HG03196 (cell line): Measurements from ENCODE around the gene GAGE1.
"Not testable (repeated sequence)": the region's sequence is repeated elsewhere in the genome, so short reads cannot be mapped to it uniquely, and the experiment has no call there.

Experiments used
- ATAC-seq: cut with Tn5 transposase; IDR thresholded peaks from one replicate; pipeline ENCODE4 v1.9.1; 2021; ENCODE audit not compliant: unreplicated experiment

GAGE1 gene

GRCh38 chrX:49598720-49599119 is at the start of gene GAGE1:
Gene GAGE1 (plus strand): TSS chrX:49599020. CDS start chrX:49600175, 1,155 bp downstream.
- not testable (repeated sequence) for ATAC-seq

- not testable (repeated sequence) for ATAC-seq
Measured at GRCh38 chrX:49550989-49551388, 47.8 kb upstream of the GAGE1 start, which contains the start of gene GAGE12E. Gene GAGE12E (plus strand): TSS chrX:49551289. CDS start chrX:49552444, 1,155 bp downstream.

GRCh38 chrX:49560542-49560941 is 38.3 kb upstream of the GAGE1 start, which contains the start of gene GAGE12F:
Gene GAGE12F (plus strand): TSS chrX:49560842. CDS start chrX:49561997, 1,155 bp downstream.
- ATAC-seq: not testable (repeated sequence)

GRCh38 chrX:49568728-49569127 is 30.1 kb upstream of the GAGE1 start:
- ATAC-seq: not testable (repeated sequence)

GRCh38 chrX:49569152-49569551 is 29.7 kb upstream of the GAGE1 start:
- not testable (repeated sequence) for ATAC-seq

- not testable (repeated sequence) for ATAC-seq
Measured at GRCh38 chrX:49570100-49570499, 28.7 kb upstream of the GAGE1 start, which contains the start of gene GAGE12G. Gene GAGE12G (plus strand): TSS chrX:49570400. CDS start chrX:49571555, 1,155 bp downstream.

- ATAC-seq: not testable (repeated sequence)
Measured at GRCh38 chrX:49579649-49580048, 19.2 kb upstream of the GAGE1 start, which contains the start of gene GAGE12H. Gene GAGE12H (plus strand): TSS chrX:49579949. CDS start chrX:49581104, 1,155 bp downstream.

- not testable (repeated sequence) for ATAC-seq
Measured at GRCh38 chrX:49589196-49589595, 9.6 kb upstream of the GAGE1 start, which contains the start of gene GAGE2A. Gene GAGE2A (plus strand): TSS chrX:49589496. CDS start chrX:49590651, 1,155 bp downstream.

- not testable (repeated sequence) for ATAC-seq
Measured at GRCh38 chrX:49589769-49590478, 8.9 kb upstream of the GAGE1 start.

GRCh38 chrX:49590488-49590887 is 8.3 kb upstream of the GAGE1 start:
- not testable (repeated sequence) for ATAC-seq

- ATAC-seq: no peak
Measured at GRCh38 chrX:49610718-49611310, 12.0 kb downstream of the GAGE1 start.

GRCh38 chrX:49618574-49618973 is 19.8 kb downstream of the GAGE1 start:
- no peak for ATAC-seq

- ATAC-seq: no peak
Measured at GRCh38 chrX:49627086-49627777, 28.4 kb downstream of the GAGE1 start.

- ATAC-seq: no peak
Measured at GRCh38 chrX:49644991-49645637, 46.3 kb downstream of the GAGE1 start.

- ATAC-seq: no peak
Measured at GRCh38 chrX:49656533-49656932, 57.7 kb downstream of the GAGE1 start.
